ENCODE results near the gene HCK.

- TF ChIP-seq CTCF (IDR thresholded peaks at IDR 0.05; ENCODE audit: insufficient read depth, low read depth, low read length) (no peak), EZH2 (IDR thresholded peaks at IDR 0.05; ENCODE audit: insufficient read depth, low read length) (no peak)
These were observed 93.0 kb downstream of the HCK start for GRCh38 chr20:32144898-32145662.
